ENCODE measurements around the gene KCNQ1OT1.

GRCh38 chr11:2656859-2657258 lies 42.9 kb downstream of the KCNQ1OT1 start:
- TF ChIP-seq CTCF (IDR thresholded peaks at IDR 0.05) (no peak), POLR2AphosphoS5 (IDR thresholded peaks at IDR 0.05) (no peak)
